Measurements from ENCODE around the gene JAM2. TPM values are rescaled to one million over a fixed set of nuclear protein-coding genes. Genes with fewer than 3 reads are reported as not detected.

JAM2 gene
- total RNA-seq, 1 experiment from 2014 or later, result 4.8 TPM

- no peak for TF ChIP-seq SOX15 (CRISPR knock-in tag; IDR thresholded peaks at IDR 0.05)
- TF ChIP-seq, protein P1, sequence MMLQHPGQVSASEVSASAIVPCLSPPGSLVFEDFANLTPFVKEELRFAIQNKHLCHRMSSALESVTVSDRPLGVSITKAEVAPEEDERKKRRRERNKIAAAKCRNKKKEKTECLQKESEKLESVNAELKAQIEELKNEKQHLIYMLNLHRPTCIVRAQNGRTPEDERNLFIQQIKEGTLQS (CRISPR knock-in tag; conservative IDR thresholded peaks at IDR 0.05), result no peak
- no peak for TF ChIP-seq TEAD4 (CRISPR knock-in tag; IDR thresholded peaks at IDR 0.05)
- no peak for TF ChIP-seq MXD4 (CRISPR knock-in tag; IDR thresholded peaks at IDR 0.05; ENCODE audit: borderline replicate concordance)
- no peak for TF ChIP-seq ZNF512 (CRISPR knock-in tag; IDR thresholded peaks at IDR 0.05; ENCODE audit: borderline replicate concordance)
- TF ChIP-seq JUN (CRISPR knock-in tag; IDR thresholded peaks at IDR 0.05), result no peak
- TF ChIP-seq E2F5 (CRISPR knock-in tag; IDR thresholded peaks at IDR 0.05), result no peak
- no peak for TF ChIP-seq CREM (CRISPR knock-in tag; IDR thresholded peaks at IDR 0.05)
- TF ChIP-seq CREB1 (CRISPR knock-in tag; IDR thresholded peaks at IDR 0.05), result no peak
Observed at GRCh38 chr21:25752416-25752815, 113.4 kb downstream of the JAM2 start (continued).

DNA sequence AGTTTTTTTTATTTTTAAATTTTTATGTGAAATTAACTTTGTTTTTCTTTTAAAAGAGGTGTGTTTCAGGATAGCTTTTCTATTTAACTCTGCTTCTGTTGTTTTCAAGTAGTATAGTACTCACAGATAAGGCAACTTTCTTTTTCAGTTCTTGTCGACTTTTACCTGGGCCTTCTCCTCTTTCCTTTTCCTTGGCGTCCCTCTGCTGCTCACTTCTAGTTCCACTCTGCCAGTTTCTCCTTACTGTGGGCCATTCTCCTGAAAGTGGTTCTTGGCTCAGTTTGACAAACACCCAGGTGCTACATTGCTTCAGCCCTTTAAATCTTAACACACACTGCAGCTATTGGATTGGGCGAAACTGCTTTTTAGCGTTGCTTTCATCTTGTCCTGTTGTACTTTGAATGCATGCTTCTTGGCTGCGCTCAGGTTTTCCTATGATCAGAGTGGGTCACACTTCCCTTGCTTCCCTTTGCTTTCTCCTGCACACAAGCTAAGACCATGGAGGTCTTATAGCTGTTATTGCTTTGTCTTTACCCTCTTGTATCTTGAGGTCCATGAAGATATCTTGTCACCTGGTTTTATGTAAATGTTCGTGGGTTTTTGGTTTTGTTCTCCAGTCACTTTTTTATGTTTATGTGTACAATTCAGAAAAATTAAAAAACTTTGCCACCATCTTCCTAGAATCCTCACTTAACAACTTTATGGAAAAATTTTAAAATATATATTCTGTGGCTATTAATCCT lies 117.3 kb downstream of the JAM2 start:
- H3K9me3 Mint-ChIP-seq, result no peaks in the 10 kb centered on the region
- H3K36me3 Mint-ChIP-seq, result peaks cover 46% of the 10 kb centered on the region
- no peaks in the 10 kb centered on the region for H3K4me1 Mint-ChIP-seq
- H3K4me3 Mint-ChIP-seq, result no peak overlapping the region
- no peaks in the 10 kb centered on the region for H3K27me3 Mint-ChIP-seq (ENCODE audit: low read depth)
- no peak for DNase-seq (ENCODE audit: low spot score)
- ChIA-PET CTCF (no interaction called here), POLR2A (no interaction called here)
- ATAC-seq, result no peak
- peak overlapping the region; percentile 39 for H3K27ac Mint-ChIP-seq
- TF ChIP-seq TCF7 (CRISPR knock-in tag; IDR thresholded peaks at IDR 0.05; ENCODE audit: low read depth), result no peak
- no peak for TF ChIP-seq EMX1 (CRISPR knock-in tag; IDR thresholded peaks at IDR 0.05)
- TF ChIP-seq PRRX2 (CRISPR knock-in tag; IDR thresholded peaks at IDR 0.05), result no peak
- no peak for TF ChIP-seq USF2 (CRISPR knock-in tag; IDR thresholded peaks at IDR 0.05)
- TF ChIP-seq GABPB1 (CRISPR knock-in tag; IDR thresholded peaks at IDR 0.05), result no peak
- no peak for TF ChIP-seq ZSCAN18 (CRISPR knock-in tag; IDR thresholded peaks at IDR 0.05)
- TF ChIP-seq ZNF425 (CRISPR knock-in tag; conservative IDR thresholded peaks at IDR 0.05), result no peak
- TF ChIP-seq, protein P2, sequence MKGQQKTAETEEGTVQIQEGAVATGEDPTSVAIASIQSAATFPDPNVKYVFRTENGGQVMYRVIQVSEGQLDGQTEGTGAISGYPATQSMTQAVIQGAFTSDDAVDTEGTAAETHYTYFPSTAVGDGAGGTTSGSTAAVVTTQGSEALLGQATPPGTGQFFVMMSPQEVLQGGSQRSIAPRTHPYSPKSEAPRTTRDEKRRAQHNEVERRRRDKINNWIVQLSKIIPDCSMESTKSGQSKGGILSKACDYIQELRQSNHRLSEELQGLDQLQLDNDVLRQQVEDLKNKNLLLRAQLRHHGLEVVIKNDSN (CRISPR knock-in tag; IDR thresholded peaks at IDR 0.05), result no peak
- no peak for TF ChIP-seq ZNF263 (CRISPR knock-in tag; IDR thresholded peaks at IDR 0.05; ENCODE audit: low read depth)
- TF ChIP-seq SOX15 (CRISPR knock-in tag; IDR thresholded peaks at IDR 0.05), result no peak
- TF ChIP-seq RORB (CRISPR knock-in tag; IDR thresholded peaks at IDR 0.05), result no peak
- TF ChIP-seq ATF1 (CRISPR knock-in tag; IDR thresholded peaks at IDR 0.05), result no peak
- TF ChIP-seq TP53 (CRISPR knock-in tag; IDR thresholded peaks at IDR 0.05), result no peak
- TF ChIP-seq, protein P3, sequence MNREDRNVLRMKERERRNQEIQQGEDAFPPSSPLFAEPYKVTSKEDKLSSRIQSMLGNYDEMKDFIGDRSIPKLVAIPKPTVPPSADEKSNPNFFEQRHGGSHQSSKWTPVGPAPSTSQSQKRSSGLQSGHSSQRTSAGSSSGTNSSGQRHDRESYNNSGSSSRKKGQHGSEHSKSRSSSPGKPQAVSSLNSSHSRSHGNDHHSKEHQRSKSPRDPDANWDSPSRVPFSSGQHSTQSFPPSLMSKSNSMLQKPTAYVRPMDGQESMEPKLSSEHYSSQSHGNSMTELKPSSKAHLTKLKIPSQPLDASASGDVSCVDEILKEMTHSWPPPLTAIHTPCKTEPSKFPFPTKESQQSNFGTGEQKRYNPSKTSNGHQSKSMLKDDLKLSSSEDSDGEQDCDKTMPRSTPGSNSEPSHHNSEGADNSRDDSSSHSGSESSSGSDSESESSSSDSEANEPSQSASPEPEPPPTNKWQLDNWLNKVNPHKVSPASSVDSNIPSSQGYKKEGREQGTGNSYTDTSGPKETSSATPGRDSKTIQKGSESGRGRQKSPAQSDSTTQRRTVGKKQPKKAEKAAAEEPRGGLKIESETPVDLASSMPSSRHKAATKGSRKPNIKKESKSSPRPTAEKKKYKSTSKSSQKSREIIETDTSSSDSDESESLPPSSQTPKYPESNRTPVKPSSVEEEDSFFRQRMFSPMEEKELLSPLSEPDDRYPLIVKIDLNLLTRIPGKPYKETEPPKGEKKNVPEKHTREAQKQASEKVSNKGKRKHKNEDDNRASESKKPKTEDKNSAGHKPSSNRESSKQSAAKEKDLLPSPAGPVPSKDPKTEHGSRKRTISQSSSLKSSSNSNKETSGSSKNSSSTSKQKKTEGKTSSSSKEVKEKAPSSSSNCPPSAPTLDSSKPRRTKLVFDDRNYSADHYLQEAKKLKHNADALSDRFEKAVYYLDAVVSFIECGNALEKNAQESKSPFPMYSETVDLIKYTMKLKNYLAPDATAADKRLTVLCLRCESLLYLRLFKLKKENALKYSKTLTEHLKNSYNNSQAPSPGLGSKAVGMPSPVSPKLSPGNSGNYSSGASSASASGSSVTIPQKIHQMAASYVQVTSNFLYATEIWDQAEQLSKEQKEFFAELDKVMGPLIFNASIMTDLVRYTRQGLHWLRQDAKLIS (CRISPR knock-in tag; IDR thresholded peaks at IDR 0.05; ENCODE audit: borderline replicate concordance), result no peak
- TF ChIP-seq CBFB (CRISPR knock-in tag; IDR thresholded peaks at IDR 0.05; ENCODE audit: low read depth), result no peak
- TF ChIP-seq, protein P4, sequence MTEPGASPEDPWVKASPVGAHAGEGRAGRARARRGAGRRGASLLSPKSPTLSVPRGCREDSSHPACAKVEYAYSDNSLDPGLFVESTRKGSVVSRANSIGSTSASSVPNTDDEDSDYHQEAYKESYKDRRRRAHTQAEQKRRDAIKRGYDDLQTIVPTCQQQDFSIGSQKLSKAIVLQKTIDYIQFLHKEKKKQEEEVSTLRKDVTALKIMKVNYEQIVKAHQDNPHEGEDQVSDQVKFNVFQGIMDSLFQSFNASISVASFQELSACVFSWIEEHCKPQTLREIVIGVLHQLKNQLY (CRISPR knock-in tag; IDR thresholded peaks at IDR 0.05), result no peak

Data from WTC11 (cell line).